Measurements from ENCODE around the gene POLE4.

Gene POLE4

GRCh38 chr2:74959106-74959751 is 786 bp downstream of the POLE4 start:
- ChIA-PET CTCF (no interaction called here), POLR2A (ENCODE audit: low non-redundant PET) (no interaction called here)
- TF ChIP-seq CTCF (conservative IDR thresholded peaks at IDR 0.05; ENCODE audit: low read depth), result no peak
- peak overlapping the region; percentile 90 for H3K27ac ChIP-seq
- no peak for DNase-seq (ENCODE audit: low spot score)

GRCh38 chr2:74966887-74967286 is 8.4 kb downstream of the POLE4 start:
- CTCF ChIA-PET, result no interaction called here

GRCh38 chr2:74975016-74975415 is 16.6 kb downstream of the POLE4 start:
- H3K27ac ChIP-seq, result no peak overlapping the region
- no peak for TF ChIP-seq CTCF (conservative IDR thresholded peaks at IDR 0.05; ENCODE audit: low read depth)
- no peak for DNase-seq (ENCODE audit: low spot score)
- CTCF ChIA-PET, result no interaction called here
- POLR2A ChIA-PET (ENCODE audit: low non-redundant PET), result interaction anchor here (0.7 kb wide), 1 partner anchor 66 kb away, joined by 3 read pairs; no protein-coding TSS in a partner anchor

More at GRCh38 chr2:74966887-74967286, 8.4 kb downstream of the POLE4 start:
- POLR2A ChIA-PET (ENCODE audit: low non-redundant PET), result no interaction called here
- no peak for DNase-seq (ENCODE audit: low spot score)
- no peak for TF ChIP-seq CTCF (conservative IDR thresholded peaks at IDR 0.05; ENCODE audit: low read depth)
- H3K27ac ChIP-seq, result no peak overlapping the region

- no peak for DNase-seq (ENCODE audit: low spot score)
- ChIA-PET CTCF (no interaction called here), POLR2A (ENCODE audit: low non-redundant PET) (no interaction called here)
- TF ChIP-seq CTCF (conservative IDR thresholded peaks at IDR 0.05; ENCODE audit: low read depth), result no peak
- no peak overlapping the region for H3K27ac ChIP-seq
Observed at GRCh38 chr2:74979844-74980243, 21.4 kb downstream of the POLE4 start.

- no peak; the same call in 1 of the 2 replicates for TF ChIP-seq CTCF (conservative IDR thresholded peaks at IDR 0.05; ENCODE audit: low read depth)
- ChIA-PET POLR2A (ENCODE audit: low non-redundant PET) (no interaction called here), CTCF (no interaction called here)
- peak; percentile 15 for DNase-seq (ENCODE audit: low spot score)
- no peak overlapping the region for H3K27ac ChIP-seq
Observed at GRCh38 chr2:74982577-74982976, 24.1 kb downstream of the POLE4 start.

GRCh38 chr2:74983631-74984392 is 25.4 kb downstream of the POLE4 start:
- ChIA-PET POLR2A (ENCODE audit: low non-redundant PET) (interaction anchor here (0.5 kb wide), 1 partner anchor 397 kb away, joined by 3 read pairs; no protein-coding TSS in a partner anchor), CTCF (no interaction called here)
- TF ChIP-seq CTCF (conservative IDR thresholded peaks at IDR 0.05; ENCODE audit: low read depth), result no peak
- H3K27ac ChIP-seq, result no peak overlapping the region
- no peak for DNase-seq (ENCODE audit: low spot score)

Measured in RWPE1 (cell line).